Motor neuron (in vitro differentiated cells): ENCODE results near the gene TGFBI. TPM values are rescaled to one million over a fixed set of nuclear protein-coding genes. Genes with fewer than 3 reads are reported as not detected.

Experiments used
- ATAC-seq, 8 experiments: fragments of 200-7000 bp; cut with Tn5 transposase; replicated peaks in 6 of 8; 2 replicates each; pipeline ENCODE4 v1.8.0; 2021; ENCODE audit warnings: mild to moderate bottlenecking in 8 of 8, moderate library complexity in 8 of 8
- H3K27ac ChIP-seq, 2 donors: fragments of 250-450 bp; sonication (Bioruptor Pico); 2 replicates each; pipeline ENCODE4 v1.9.0; 2021; ENCODE audit warnings: antibody characterized with exemption in 2 of 2, mild to moderate bottlenecking in 2 of 2, moderate library complexity in 1 of 2
- H3K4me1 ChIP-seq, 2 donors: fragments of 250-450 bp; sonication (Bioruptor Pico); replicated peaks in 1 of 2; 2 replicates each; pipeline ENCODE4 v1.6.1; 2021; ENCODE audit warnings: antibody characterized with exemption in 2 of 2, mild to moderate bottlenecking in 2 of 2, moderate library complexity in 1 of 2
- H3K4me3 ChIP-seq, 5 donors: fragments of 250-450 bp; sonication (Bioruptor Pico); 2 replicates each; pipeline ENCODE4 v1.9.0; 2021; ENCODE audit warnings: antibody characterized with exemption in 5 of 5, mild to moderate bottlenecking in 5 of 5, moderate library complexity in 4 of 5
- WGBS, 10 experiments: fragments of 450-650 bp; shearing (Covaris generic); methylation state at CpG; one replicate each; pipeline ENCODE4 v1.0.0; 2022; 5-methylcytosine and 5-hydroxymethylcytosine counted together
- in situ Hi-C, 9 experiments: fragments of 400-800 bp; cut with MboI; loops; one replicate each; pipeline ENCODE4 v1.15.0; 2021; ENCODE audit warnings: low sequenced_read_pairs in 9 of 9, low pct_unique_long_range_greater_than_20kb in 2 of 9; ENCODE audit not compliant: unreplicated experiment in 9 of 9
- total RNA-seq, 8 experiments: library from RNA; unstranded; fragments of 300-600 nt; gene quantifications; 2 replicates each; pipeline versions ENCODE4 v1.2.3 to v1.2.4, GENCODE V29; 2022

The TGFBI gene
- total RNA-seq: 100 to 1,000 TPM in 3 of 8 experiments, 10 to 100 TPM in 1, 1 to 10 TPM in 1, under 1 TPM in 2, not detected in 1; 0.14 to 861 (median 97.3) TPM

GRCh38 chr5:136028782-136029742, at the start of gene TGFBI:
TGFBI (plus strand) TSS chr5:136028988; CDS start chr5:136029056, 68 bp downstream.
- ATAC-seq: peak; percentile 71 to 94 (median 80)
- 0 to 70% (median 19%) methylated on average over 1 to 8 of the region's 68 CpGs; no CpG with 5 or more reads in 4 of the 10 experiments for WGBS, 10 experiments
- H3K4me1 ChIP-seq: peaks cover 0 to 2% of the 10 kb centered on the region in 2 donors
- in situ Hi-C loops: no loop called here
- peak within 1 kb of the TSS; percentile 14 to 31 (median 22) for H3K4me3 ChIP-seq
- no peak within 1 kb of the TSS for H3K27ac ChIP-seq

- Histone ChIP-seq H3K27ac (no peak overlapping the region), H3K4me3 (no peak overlapping the region), H3K4me1 (peaks cover 0 to 9% of the 10 kb centered on the region in 2 donors)
- 14 to 100% (median 100%) methylated on average over 1 to 2 of the region's 2 CpGs; no CpG with 5 or more reads in 3 of the 10 experiments for WGBS, 10 experiments
- in situ Hi-C loops: no loop called here
- no peak for ATAC-seq
Observed at GRCh38 chr5:135978993-135979392, 49.8 kb upstream of the TGFBI start.

GRCh38 chr5:135979510-135979909, 49.3 kb upstream of the TGFBI start:
- H3K4me1 ChIP-seq: peaks cover 0 to 9% of the 10 kb centered on the region in 2 donors
- WGBS, 10 experiments: 0 to 91% (median 67%) methylated on average over 1 of the region's 1 CpG; no CpG with 5 or more reads in 5 of the 10 experiments
- H3K27ac ChIP-seq: no peak overlapping the region
- no peak overlapping the region for H3K4me3 ChIP-seq
- ATAC-seq: peak in 5 of 8 experiments; percentile 20 to 92 (median 69)
- in situ Hi-C loops: no loop called here

GRCh38 chr5:135980620-135981019, 48.2 kb upstream of the TGFBI start:
- in situ Hi-C loops: no loop called here
- peak in 2 of 8 experiments; percentile 27 to 31 for ATAC-seq
- WGBS, 10 experiments: 25 to 100% (median 73%) methylated on average over 1 of the region's 1 CpG; no CpG with 5 or more reads in 4 of the 10 experiments
- H3K4me3 ChIP-seq: no peak overlapping the region
- no peak overlapping the region for H3K27ac ChIP-seq
- H3K4me1 ChIP-seq: peaks cover 0 to 4% of the 10 kb centered on the region in 2 donors

- in situ Hi-C loops: no loop called here
- WGBS, 10 experiments: 33 to 100% (median 91%) methylated on average over 1 of the region's 1 CpG; no CpG with 5 or more reads in 2 of the 10 experiments
- H3K4me3 ChIP-seq: no peak overlapping the region
- peaks cover 0 to 2% of the 10 kb centered on the region in 2 donors for H3K4me1 ChIP-seq
- no peak for ATAC-seq
- no peak overlapping the region for H3K27ac ChIP-seq
Observed at GRCh38 chr5:135985951-135986350, 42.8 kb upstream of the TGFBI start.

- H3K4me1 ChIP-seq: peaks cover 0 to 6% of the 10 kb centered on the region in 2 donors
- ATAC-seq: no peak
- WGBS, 10 experiments: 55 to 100% (median 83%) methylated on average over 1 to 3 of the region's 3 CpGs; no CpG with 5 or more reads in 2 of the 10 experiments
- no peak overlapping the region for H3K4me3 ChIP-seq
- in situ Hi-C loops: no loop called here
- no peak overlapping the region for H3K27ac ChIP-seq
Observed at GRCh38 chr5:135986401-135986800, 42.4 kb upstream of the TGFBI start.

GRCh38 chr5:135986891-135987401, 41.8 kb upstream of the TGFBI start:
- no peak overlapping the region for H3K4me3 ChIP-seq
- no peak for ATAC-seq
- H3K4me1 ChIP-seq: peaks cover 0 to 6% of the 10 kb centered on the region in 2 donors
- in situ Hi-C loops: no loop called here
- 41 to 83% (median 59%) methylated on average over 2 to 3 of the region's 3 CpGs for WGBS, 10 experiments
- no peak overlapping the region for H3K27ac ChIP-seq

- H3K4me1 ChIP-seq: peaks cover 2 to 12% of the 10 kb centered on the region in 2 donors
- no peak overlapping the region for H3K27ac ChIP-seq
- 77 to 100% (median 94%) methylated on average over 1 to 3 of the region's 3 CpGs for WGBS, 10 experiments
- ATAC-seq: no peak
- H3K4me3 ChIP-seq: no peak overlapping the region
- in situ Hi-C loops: no loop called here
Observed at GRCh38 chr5:135988546-135988945, 40.2 kb upstream of the TGFBI start.

- WGBS, 10 experiments: 78 to 97% (median 84%) methylated on average over 4 to 7 of the region's 7 CpGs
- H3K4me3 ChIP-seq: no peak overlapping the region
- ATAC-seq: no peak
- H3K4me1 ChIP-seq: peaks cover 13 to 21% of the 10 kb centered on the region in 2 donors
- H3K27ac ChIP-seq: no peak overlapping the region
- in situ Hi-C loops: no loop called here
Observed at GRCh38 chr5:135989686-135990085, 39.1 kb upstream of the TGFBI start.

GRCh38 chr5:135990528-135991255, 38.1 kb upstream of the TGFBI start:
- H3K4me1 ChIP-seq: peaks cover 13 to 21% of the 10 kb centered on the region in 2 donors
- ATAC-seq: no peak
- H3K4me3 ChIP-seq: no peak overlapping the region
- in situ Hi-C loops: no loop called here
- no peak overlapping the region for H3K27ac ChIP-seq
- WGBS, 10 experiments: 75 to 100% (median 81%) methylated on average over 2 to 11 of the region's 21 CpGs; no CpG with 5 or more reads in 3 of the 10 experiments

GRCh38 chr5:135991429-135991828, 37.4 kb upstream of the TGFBI start:
- WGBS, 10 experiments: 56 to 100% (median 76%) methylated on average over 1 to 6 of the region's 6 CpGs; no CpG with 5 or more reads in 4 of the 10 experiments
- H3K4me3 ChIP-seq: no peak overlapping the region
- no peak overlapping the region for H3K27ac ChIP-seq
- peak in 1 of 8 experiments; percentile 44 for ATAC-seq
- peaks cover 13 to 21% of the 10 kb centered on the region in 2 donors for H3K4me1 ChIP-seq
- in situ Hi-C loops: no loop called here

- ATAC-seq: no peak
- Histone ChIP-seq H3K4me1 (peaks cover 13 to 21% of the 10 kb centered on the region in 2 donors), H3K27ac (no peak overlapping the region), H3K4me3 (no peak overlapping the region)
- 16 to 90% (median 66%) methylated on average over 1 to 6 of the region's 6 CpGs for WGBS, 10 experiments
- in situ Hi-C loops: no loop called here
Observed at GRCh38 chr5:135993335-135993879, 35.4 kb upstream of the TGFBI start.
